ENCODE data around the gene NDUFS2.
"Not testable (repeated sequence)": the region's sequence is repeated elsewhere in the genome, so short reads cannot be mapped to it uniquely, and the experiment has no call there.

NDUFS2 gene

GRCh38 chr1:161251579-161251978 lies 49.4 kb downstream of the NDUFS2 start:
- DNase-seq (ENCODE audit: low read depth) = no peak

GRCh38 chr1:161255302-161255701 lies 53.1 kb downstream of the NDUFS2 start:
- not testable (repeated sequence) for DNase-seq (ENCODE audit: low read depth)

- DNase-seq (ENCODE audit: low read depth) = not testable (repeated sequence)
Observed at GRCh38 chr1:161255955-161256520, 53.9 kb downstream of the NDUFS2 start.

GRCh38 chr1:161257109-161257508 lies 54.9 kb downstream of the NDUFS2 start:
- DNase-seq (ENCODE audit: low read depth) = not testable (repeated sequence)

- DNase-seq (ENCODE audit: low read depth) = peak; percentile 13
Observed at GRCh38 chr1:161258439-161259344, 56.5 kb downstream of the NDUFS2 start, which contains the start of gene PCP4L1. Gene PCP4L1, plus strand, starts transcription at chr1:161258745. Its CDS starts 230 bp downstream, at chr1:161258975.

- no peak for DNase-seq (ENCODE audit: low read depth)
Observed at GRCh38 chr1:161259345-161259702, 57.2 kb downstream of the NDUFS2 start.

- DNase-seq (ENCODE audit: low read depth) = no peak
Observed at GRCh38 chr1:161259765-161260164, 57.6 kb downstream of the NDUFS2 start.

GRCh38 chr1:161260376-161261260 lies 58.5 kb downstream of the NDUFS2 start:
- peak; percentile 8 for DNase-seq (ENCODE audit: low read depth)

- no peak for DNase-seq (ENCODE audit: low read depth)
Observed at GRCh38 chr1:161261261-161262235, 59.4 kb downstream of the NDUFS2 start.

Measured in stromal cell of bone marrow (primary cell).